CD4-positive, alpha-beta T cell treated with Interleukin-15 for 1 hour (primary cell): ENCODE results near the gene PSMF1.

Experiments
- DNase-seq: peaks from one replicate; pipeline ENCODE4 v3.0.0-alpha.2; 2020

PSMF1 gene

DNA sequence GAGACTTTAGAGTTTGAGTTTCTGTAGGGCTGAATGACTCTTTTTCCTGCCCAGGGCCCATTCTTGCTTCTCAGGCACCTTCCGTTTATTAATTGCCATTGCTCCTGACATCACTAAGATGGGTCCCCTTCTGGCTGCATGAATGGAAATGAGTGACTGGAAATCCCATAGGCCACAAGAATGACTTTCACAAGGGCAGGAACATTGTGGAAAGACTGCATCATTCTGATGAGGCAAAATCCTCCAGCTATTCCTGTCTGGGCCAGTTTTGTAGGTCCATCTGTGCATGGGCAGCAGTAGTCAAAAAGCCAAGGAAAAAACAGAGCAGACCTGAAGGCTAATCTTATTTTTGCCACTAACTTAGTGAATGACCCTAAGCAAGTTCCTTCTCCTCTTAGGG is 47.1 kb downstream of the PSMF1 start:
- DNase-seq = no peak

DNA sequence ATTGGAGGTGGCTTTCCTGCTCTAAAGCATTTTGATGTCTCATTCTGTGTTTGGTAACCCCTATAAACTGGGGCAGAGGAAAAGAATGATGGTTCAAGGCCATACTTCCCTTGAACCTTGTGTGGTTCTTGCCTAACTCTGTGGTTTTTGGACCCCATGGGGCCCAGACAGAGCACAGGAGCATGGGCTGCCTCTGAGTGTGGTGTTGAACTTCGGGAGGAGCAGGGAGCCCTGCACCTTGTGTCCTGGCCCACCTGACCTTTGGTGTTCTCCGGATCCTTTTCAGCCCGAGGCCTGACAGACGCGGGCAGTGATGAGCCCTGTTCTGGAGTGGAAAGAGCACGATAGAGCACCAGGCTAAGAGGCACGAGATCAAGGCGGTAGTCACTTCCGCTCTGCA is 47.5 kb downstream of the PSMF1 start:
- no peak for DNase-seq

DNA sequence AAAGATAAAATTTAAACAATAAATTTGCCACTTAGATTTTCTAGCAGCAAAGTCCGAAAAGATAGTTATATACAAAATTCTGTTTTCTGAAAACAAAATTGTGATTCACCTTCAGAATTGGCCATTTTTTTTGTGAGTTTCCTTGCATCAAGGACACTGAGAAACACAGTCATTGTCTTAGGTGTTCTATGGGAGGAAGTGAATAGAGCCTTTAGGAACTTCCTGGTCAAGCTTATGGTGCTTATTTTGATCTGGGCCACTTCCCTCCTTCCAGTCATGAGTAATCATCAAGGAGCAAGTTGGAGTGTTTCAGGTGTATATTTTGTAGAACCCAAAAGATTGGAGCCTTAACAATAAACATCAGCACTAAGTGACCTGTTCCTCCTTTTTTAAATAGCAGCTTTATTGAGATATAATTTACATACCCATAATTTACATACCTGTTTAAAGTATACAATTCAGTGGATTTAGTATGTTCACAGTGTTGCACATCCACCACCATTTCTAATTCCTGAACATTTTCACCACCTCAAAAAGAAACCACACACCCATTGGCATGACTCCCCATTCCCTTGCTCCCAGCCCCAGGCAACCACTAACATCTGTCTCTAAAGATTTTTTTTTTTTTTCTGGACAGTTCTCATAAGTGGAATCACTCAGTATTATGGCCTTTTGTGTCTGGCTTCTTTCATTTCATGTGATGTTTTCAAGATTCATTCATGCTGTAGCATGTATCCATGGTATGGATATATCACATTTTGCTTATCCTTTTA is 48.7 kb downstream of the PSMF1 start:
- no peak for DNase-seq

DNA sequence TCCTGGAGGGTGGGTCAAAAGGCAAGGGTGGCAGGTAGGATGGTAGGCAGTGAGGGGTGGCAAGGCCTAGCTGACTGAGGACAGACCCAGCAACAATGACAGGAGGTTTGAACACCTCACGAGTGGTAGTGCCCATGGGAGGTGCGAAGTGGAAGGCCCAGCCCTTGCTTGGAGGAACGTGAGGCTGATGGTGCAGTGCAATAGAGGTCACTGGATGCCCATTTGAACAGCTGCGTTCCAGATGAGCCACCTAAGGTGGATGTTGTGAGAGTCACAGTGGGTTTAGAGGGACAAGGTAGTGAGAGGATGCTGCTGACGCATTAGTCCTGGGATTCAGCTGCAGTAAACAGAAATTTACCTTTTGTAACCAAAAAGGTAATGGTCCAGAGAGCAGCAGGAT is 50.8 kb downstream of the PSMF1 start:
- DNase-seq = no peak

DNA sequence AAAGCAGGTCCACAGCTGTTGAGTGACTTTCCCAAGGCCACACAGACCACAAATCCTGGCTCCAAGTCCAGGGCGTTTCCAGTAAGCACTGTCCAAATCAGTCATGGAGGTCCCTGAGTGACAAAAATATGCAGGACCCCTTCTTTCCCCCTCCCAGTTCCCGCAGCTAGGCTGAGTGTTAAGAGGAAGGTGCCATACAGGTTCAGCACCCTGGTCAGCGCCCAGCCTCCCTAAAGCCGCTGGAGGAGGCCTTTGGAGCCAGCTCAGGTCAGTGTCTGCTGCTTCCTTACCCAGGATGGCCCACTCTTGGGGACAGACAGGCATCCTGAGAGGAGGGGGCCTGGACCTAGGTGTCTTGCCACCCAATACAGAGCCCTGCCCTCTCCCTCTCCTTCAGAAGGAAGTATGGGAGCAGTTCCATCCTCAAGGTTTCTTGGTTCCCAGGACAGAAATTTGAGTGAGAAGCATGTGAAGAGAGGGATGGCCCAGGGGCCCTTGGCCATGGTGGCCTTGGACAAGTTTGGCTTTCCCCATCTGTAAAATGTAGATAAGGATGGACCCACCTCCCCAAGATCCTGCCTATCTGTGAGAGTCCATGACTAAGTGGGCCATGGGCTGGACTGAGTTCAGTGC is 53.2 kb downstream of the PSMF1 start:
- no peak for DNase-seq

DNA sequence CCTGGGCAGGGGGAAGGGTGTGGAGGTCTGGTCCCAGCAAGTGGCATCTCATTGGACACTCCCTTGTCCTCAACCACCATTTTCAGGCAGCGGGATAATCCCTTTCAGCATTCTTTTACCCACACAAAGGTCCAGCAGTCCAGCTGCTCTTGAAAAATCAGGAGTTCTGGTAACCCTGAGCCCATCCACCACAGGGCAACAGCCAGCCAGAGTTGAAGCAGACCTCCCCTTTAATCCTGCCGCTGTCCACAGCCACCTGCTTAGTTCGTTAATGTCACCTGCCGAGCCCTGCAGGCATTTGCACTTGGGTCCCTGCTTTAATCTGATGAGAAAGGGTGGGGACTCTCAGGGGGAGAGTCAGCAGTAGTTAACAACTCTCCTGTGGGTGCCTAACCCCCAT is 55.3 kb downstream of the PSMF1 start:
- no peak for DNase-seq

DNA sequence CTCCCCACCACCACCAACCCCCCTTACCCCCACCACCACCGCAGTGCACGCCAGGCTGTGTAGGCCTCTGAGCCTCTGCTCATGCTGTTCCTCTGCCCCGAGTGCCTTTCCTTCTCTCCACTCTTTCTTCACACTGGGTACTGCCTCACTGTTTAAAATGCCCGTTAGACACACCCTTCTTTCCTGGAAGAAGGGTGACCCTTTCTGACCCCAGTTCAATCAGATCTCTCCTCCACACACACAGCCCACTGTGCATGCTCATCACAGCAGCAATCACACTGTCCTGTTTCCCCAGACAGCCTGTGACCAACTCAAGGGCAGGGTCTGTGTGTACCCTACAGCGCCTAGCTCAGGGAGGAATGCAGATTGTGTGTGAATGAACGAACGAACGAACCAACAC is 56.4 kb downstream of the PSMF1 start:
- no peak for DNase-seq

DNA sequence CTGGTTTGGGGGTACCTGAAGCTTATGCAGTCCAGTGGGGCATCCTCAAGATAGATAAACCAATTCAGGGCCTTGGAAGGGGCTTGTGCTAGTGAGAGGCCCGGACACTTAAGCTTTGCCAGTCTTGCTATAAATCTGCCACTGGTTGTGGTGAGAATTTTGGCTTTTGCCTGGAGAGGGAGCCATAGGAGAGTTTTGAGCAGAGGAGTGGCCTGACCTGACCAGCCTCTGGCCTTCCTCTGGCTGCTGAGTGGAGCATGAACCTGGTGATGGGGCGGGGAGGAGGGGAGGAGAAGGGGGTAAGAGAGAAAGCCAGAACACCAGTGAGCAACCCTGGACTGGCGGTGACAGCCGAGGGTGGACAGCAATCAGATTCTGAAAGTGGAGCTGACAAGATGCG is 59.3 kb downstream of the PSMF1 start:
- DNase-seq = no peak

DNA sequence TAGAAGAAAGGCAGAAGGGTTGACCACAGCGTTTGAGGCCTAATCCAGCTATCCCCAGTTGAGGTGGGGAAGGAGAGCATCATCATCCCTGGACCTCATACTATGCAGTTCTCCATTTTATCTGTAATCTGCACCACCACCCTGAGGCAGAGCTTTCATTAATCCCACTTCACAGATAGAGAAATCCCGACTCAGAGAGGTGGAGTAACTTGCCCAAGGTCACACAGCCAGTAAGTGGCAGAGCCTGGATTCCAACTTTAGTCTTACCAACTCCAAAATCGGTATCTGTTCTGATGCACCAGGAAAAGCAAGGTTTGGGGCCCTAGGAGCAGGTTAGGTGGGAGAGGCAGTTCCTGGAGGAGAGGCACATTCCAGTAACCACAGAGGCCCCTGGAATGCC is 59.7 kb downstream of the PSMF1 start:
- no peak for DNase-seq

DNA sequence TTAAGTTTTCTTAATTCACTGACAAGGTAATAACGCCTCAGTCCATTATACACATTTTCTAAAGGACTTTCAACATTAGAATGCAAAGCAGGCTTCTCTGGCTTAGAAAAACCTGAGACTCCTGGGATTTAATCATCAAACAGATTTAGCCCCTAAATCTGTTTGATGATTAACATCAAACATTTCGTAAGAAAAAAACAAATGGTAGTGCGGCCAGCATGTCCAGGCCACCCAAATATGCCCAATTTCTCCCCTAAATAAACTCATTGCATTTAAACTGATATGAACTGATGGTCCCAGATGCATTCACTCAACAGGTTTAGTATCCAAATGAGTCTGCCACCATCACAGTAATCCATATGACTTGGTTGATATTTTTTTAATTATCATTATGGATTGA is 60.2 kb downstream of the PSMF1 start:
- DNase-seq = no peak

DNA sequence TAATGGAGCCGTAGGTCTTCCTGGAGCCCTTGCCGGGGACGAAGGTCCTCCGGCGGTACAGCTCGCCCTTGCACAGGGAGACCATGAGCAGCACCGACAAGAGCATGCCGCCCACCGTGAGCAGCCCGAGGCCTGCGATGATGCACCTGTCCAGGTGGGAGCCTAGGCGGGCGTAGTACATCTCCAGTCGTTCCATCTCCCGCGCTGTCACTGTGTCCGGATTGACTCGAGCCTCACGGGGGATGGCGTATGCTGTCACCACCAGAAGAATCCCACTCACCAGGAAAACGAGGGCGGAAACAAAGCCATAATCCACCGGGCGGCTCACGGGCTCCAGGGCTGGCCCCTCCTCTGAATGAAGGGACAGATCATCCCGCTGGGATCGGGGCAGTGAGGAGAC is 62.5 kb downstream of the PSMF1 start:
- no peak for DNase-seq

DNA sequence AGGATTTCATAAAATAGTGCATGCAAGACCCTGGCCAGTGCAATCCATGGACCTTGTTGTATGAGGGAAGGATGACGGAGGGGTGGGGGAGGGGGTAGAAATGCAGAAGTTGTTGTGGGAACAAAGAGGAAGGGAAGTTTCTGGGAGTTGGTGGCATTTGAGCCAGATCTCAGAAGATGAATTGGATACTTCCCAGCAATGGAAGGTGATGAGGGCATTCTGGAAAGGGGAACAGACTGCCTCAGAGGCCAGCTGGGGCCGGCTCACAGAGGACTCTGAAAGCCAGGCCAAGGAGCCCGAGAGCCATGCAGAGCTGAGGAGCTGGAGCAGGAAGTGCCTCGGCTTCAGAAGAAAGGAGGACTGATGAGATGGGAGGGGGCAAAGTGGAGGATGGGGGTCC is 63.7 kb downstream of the PSMF1 start:
- no peak for DNase-seq

DNA sequence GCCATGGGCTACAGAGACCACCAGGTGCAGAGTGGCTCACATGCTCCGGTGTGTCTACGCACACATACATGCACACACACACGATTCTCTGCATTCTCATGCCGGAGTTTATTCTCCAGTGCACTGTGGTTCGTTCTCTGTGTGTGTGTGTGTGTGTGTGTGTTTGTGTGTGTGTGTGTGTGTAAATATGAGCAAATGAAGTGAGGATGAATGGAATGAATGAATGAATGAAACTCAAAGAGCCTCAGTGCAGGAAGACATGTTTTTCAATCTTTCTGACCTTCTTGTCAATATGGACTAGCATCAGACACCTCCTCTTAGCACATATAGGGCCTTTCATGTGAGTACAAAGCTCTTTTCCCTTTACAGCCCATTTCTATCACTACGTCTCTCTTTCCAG is 64.8 kb downstream of the PSMF1 start:
- DNase-seq = no peak

DNA sequence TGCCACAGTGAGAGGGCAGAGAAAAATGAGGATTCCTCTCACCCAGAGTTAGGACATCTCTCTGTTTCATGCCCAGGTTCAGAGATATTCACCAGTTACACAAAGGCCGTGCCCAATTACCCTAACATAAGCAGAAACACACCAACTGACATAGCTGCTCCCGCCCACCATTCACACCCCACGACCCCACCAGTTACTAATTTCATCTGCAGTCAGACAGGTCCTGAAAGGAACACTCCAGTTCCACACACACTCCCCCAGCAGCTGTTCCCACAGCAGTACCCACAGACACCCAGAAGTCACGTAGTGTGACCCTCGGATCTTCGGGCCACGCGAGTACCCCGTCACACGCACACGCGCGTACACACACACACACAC is 65.8 kb downstream of the PSMF1 start:
- DNase-seq = no peak

DNA sequence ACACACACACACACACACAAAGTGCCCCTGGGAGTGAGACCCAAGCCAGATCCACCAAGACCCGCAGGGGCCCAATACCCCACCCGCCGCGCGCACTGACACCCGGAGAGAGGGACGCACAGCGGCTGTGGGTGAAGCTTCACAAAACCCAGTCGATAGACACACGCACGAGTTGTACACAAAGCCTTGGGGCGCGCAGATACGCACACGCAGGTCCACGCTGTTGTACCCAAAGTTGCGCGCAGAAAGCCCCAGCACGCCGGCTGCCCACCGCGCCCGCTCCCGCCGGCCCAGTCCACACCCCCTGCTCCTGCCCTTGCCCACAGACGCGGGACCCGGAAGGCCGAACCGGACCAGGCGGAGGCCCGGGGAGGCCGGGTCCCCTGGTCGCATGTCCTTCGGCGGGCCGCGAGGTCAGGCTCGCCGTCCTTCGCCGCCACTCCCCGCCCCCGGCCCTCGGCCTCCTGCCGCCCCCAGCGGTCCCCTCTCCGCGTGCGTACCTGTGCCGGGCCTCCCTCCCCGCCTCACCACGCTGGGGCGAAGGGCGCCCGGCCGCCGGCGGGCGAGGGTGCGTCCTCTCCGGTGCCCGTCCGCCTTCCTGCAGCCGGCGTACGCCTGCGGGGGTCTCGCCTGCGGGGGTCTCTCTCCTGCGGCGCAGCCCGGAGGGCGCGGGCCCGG is 66.4 kb downstream of the PSMF1 start, which contains the start of gene TMEM74B:
Gene TMEM74B (minus strand): TSS at position 344 of the 678 bp plus-strand sequence. CDS start 1,180 bp downstream, outside the sequence.
- no peak for DNase-seq

DNA sequence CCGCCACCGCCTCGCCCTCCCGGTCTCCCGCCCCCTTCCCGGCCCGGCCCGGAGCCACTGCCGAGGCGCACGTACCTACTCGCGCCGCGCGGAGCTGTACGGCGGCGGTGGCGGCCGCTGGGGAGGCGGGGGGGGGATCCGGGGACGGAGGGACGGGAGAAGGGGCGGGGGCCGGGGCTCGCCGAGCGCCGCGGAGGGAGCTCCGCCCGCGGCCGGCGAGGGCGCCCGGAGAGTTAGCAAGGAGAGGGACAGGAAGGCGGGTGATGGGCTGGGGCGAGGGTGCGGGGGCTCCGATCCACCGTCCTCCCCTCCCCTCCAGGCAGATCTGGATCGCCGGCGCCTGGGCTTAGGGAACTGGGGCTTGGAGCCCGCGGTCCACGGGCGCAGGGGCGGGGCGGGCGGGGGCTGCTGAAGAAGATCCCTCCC is 66.9 kb downstream of the PSMF1 start:
- DNase-seq = no peak

DNA sequence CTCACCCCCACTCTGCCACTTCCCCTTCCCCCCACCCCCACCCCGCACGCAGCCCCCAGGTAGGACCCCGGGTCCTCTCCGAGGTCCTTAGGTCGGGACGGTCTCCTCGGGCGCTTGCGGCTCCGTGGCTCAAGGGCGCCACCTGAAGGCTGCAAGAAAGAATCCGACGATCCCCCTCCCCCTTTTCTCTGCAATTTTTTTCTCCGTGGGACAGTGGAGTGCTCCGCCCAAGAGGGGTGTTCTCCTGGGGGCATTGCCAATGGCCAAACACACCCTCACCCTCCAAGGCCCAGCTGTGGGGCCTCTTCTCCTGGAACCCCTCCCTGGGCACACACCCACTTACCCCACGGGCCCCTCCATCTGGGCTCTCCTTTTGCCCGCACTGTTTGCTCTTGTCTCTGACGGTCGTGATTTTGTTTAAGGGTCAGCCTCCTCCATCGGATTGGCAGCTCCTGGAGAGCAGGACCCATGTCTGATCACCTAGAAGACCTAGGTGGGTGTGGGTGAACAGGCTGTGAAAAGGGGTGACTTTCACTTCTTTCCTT is 67.5 kb downstream of the PSMF1 start:
- DNase-seq = peak; percentile 32

DNA sequence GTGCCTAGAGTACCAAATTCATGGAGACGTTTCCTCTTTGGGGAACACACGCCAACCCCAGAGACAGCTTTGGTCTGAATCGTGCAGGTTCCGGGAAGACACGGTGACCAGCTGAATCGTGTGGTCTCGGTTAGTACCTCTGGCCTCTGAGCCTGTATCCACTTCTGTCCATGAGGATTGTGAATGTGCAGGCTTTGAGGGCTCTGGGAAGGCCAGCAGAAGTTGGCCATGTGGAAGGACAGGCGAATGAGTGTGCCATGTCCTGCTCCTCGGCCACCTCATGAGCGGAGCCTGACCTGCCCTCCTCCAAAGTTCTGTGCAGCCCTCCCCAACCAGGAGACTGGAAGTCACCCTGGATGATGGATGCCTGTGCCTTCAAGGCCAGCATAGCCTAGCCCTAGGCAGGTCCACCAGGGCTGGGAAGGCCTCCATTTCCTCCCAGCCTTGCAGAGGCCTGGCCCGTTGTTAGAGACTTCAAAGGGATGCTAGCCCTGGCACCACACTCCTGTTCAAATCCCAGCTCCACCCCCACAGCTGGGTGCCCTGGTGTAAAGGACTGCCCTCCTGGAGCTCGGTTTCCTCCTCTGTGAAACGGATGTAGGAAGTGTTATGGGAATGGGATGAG is 68.1 kb downstream of the PSMF1 start:
- no peak for DNase-seq

DNA sequence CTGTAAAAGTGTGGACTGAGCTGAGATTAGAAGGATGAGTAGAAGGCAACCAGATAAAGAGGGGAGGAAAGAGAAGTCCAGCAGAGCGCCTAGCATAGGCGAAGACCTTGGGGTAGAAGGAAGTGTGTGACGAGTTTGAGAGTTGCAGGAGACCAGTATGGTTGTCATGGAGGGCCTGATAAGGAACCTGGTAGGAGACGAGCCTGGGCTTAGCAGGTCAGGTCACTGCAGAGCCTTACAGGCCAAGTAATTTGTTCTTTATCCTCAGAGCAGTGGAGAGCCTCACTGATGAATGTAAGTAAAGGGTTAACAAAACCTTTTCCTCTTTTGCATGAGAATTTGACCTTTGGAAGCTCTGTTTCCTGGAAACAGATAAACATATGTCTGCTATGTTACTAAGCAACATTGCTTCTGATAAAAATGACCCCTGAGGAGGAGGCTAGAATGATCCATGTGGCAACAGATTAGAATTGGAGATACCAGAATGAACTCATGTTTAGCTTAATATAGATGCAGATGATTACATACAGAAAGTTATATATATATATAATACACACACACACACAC is 69.3 kb downstream of the PSMF1 start:
- no peak for DNase-seq

DNA sequence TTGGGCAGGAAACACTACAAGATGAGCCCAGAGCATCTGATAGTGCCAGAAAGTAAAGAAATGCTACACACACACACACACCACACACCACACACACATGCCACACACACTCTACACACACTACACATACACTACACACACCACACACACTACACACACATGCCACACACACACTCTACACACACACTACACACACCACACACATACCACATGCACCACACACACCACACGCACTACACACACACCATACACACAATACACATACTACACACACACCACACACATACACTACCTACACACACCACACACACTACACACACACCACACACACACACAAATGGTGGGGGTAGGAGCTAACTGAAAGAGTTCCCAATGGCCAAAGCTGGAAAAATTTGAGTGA is 69.9 kb downstream of the PSMF1 start:
- no peak for DNase-seq

DNA sequence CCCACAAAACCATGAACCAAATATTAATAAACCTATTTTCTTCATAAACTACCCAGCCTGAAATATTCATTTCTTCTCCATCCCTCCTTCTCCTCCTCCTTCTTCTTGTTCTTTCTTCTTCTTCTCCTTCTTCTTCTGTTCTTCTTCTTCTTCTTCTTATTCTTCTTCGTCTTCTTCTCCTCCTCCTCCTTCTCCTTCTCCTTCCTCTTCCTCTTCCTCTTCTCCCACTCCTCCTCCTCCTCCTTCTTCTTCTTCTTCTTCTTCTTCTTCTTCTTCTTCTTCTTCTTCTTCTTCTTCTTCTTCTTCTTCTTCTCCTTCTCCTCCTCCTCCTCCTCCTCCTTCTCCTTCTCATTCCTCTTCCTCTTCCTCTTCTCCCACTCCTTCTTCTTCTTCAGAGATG is 71.4 kb downstream of the PSMF1 start:
- DNase-seq = no peak

DNA sequence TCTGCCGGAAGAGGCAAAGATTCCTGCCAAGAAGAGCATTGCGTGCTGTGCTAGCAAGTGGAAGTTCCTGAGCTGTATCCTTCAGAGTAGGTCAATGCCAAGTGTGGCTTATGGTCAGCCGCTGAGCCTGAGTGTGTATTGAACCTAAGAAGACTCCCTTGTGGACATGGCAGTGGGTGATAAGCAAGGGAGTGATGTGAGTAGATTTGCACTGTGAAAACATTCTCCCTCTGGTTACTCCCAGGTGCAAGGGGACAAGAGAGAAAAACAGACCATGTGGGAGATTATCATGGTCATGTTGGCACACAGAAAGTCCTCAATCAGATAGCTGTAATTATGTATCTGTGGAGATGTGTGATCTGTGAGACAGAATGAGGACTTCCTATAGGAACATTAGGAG is 72.4 kb downstream of the PSMF1 start:
- no peak for DNase-seq

DNA sequence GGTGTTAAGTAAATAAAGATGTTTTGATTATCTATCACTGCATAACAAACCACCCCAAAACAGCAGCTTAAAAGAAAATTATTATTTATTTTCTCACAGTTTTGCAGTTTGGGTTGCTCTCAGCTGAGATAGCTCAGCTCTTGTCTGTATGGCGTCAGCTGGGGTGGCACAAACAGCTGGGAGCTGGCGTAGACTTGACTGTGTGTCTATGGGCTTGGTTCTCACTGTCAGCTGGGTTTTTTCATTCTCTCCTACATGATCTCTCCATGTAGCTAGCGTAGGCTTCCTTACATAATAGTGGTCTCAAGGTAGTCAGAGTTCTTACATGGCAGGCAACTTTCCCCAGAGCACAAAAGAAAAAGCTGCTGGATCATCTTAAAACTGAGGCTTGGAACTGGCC is 72.9 kb downstream of the PSMF1 start:
- DNase-seq = no peak
